Activated CD8-positive, alpha-beta T cell treated with anti-CD3 and anti-CD28 coated beads for 36 hours (primary cell): ENCODE data around the gene IMPG1. TPM values are rescaled to one million over a fixed set of nuclear protein-coding genes. Genes with fewer than 3 reads are reported as not detected.

Experiments
- ATAC-seq: fragments of 200-7000 bp; cut with Tn5 transposase; one replicate; pipeline ENCODE4 v1.10.0; 2021; ENCODE audit warnings: mild to moderate bottlenecking, moderate library complexity
- CTCF ChIA-PET: fragments of 350-600 bp; sonication (Branson Sonifier 250); formaldehyde crosslinking; loops from one replicate; lab custom pipeline; 2021; ENCODE audit warnings: antibody characterized with exemption; lab: Charles Lee
- POLR2A ChIA-PET: fragments of 350-600 bp; sonication (Branson Sonifier 250); formaldehyde crosslinking; loops from one replicate; lab custom pipeline; 2021; ENCODE audit warnings: antibody characterized with exemption; lab: Charles Lee
- DNase-seq: peaks from one replicate; pipeline ENCODE4 v3.0.0-alpha.2; 2020
- H3K27ac Mint-ChIP-seq: one replicate; pipeline ENCODE4 v1.8.0; 2021; ENCODE audit warnings: mild to moderate bottlenecking, mixed read lengths
- H3K27me3 Mint-ChIP-seq: one replicate; pipeline ENCODE4 v1.8.0; 2021; ENCODE audit warnings: mixed read lengths
- H3K36me3 Mint-ChIP-seq: one replicate; pipeline ENCODE4 v1.8.0; 2021; ENCODE audit warnings: low read depth, mixed read lengths
- H3K4me1 Mint-ChIP-seq: one replicate; pipeline ENCODE4 v1.8.0; 2021; ENCODE audit warnings: low read depth, mixed read lengths
- H3K4me3 Mint-ChIP-seq: one replicate; pipeline ENCODE4 v1.8.0; 2021; ENCODE audit warnings: mild to moderate bottlenecking, moderate library complexity, mixed read lengths
- H3K9me3 Mint-ChIP-seq: one replicate; pipeline ENCODE4 v1.8.0; 2021; ENCODE audit warnings: mixed read lengths
- intact Hi-C: fragments of 100-400 bp; cut with micrococcal nuclease; formaldehyde crosslinking; loops from one replicate; pipeline ENCODE4 v1.10.0; 2022
- total RNA-seq, 2 experiments: library from RNA; stranded (reverse); gene quantifications; one replicate each; pipeline ENCODE4 v1.2.3, GENCODE V29; 2021
- TF ChIP-seq, protein P1 (sequence below): fragments of 200-600 bp; IDR thresholded peaks from one replicate; pipeline ENCODE4 v1.8.0; 2022; ENCODE audit warnings: antibody characterized with exemption, mild to moderate bottlenecking

Gene IMPG1
- total RNA-seq, 2 experiments from 2014 or later, result not detected

DNA sequence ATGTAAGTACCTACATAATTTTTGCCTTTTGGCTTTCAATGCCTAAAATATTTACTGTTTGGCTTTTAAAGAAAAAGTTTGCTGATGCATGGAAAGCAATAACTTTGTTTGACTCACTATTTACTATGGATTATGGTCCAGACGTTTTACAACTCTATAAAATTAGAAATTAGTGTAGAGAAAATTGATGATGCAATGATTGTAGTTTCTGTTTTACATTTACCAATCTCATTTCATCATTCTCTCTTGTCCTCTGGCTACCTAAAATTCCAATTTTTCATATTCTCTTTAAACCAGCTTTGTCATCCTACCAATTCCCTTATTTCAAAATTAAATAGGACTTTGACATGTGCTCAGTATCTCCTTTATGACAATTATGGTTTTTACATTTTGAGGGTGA lies 131.0 kb downstream of the IMPG1 start:
- DNase-seq (no peak), ATAC-seq (no peak)
- no peaks in the 10 kb centered on the region for H3K36me3 Mint-ChIP-seq
- H3K27me3 Mint-ChIP-seq, result peaks cover 9% of the 10 kb centered on the region
- H3K4me1 Mint-ChIP-seq, result no peaks in the 10 kb centered on the region
- no peaks in the 10 kb centered on the region for H3K9me3 Mint-ChIP-seq
- POLR2A ChIA-PET, result no interaction called here
- intact Hi-C loops, result no loop called here
- H3K4me3 Mint-ChIP-seq, result no peak overlapping the region
- CTCF ChIA-PET, result no interaction called here
- TF ChIP-seq, protein P1, sequence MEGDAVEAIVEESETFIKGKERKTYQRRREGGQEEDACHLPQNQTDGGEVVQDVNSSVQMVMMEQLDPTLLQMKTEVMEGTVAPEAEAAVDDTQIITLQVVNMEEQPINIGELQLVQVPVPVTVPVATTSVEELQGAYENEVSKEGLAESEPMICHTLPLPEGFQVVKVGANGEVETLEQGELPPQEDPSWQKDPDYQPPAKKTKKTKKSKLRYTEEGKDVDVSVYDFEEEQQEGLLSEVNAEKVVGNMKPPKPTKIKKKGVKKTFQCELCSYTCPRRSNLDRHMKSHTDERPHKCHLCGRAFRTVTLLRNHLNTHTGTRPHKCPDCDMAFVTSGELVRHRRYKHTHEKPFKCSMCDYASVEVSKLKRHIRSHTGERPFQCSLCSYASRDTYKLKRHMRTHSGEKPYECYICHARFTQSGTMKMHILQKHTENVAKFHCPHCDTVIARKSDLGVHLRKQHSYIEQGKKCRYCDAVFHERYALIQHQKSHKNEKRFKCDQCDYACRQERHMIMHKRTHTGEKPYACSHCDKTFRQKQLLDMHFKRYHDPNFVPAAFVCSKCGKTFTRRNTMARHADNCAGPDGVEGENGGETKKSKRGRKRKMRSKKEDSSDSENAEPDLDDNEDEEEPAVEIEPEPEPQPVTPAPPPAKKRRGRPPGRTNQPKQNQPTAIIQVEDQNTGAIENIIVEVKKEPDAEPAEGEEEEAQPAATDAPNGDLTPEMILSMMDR, result no peak
- no peak overlapping the region for H3K27ac Mint-ChIP-seq

DNA sequence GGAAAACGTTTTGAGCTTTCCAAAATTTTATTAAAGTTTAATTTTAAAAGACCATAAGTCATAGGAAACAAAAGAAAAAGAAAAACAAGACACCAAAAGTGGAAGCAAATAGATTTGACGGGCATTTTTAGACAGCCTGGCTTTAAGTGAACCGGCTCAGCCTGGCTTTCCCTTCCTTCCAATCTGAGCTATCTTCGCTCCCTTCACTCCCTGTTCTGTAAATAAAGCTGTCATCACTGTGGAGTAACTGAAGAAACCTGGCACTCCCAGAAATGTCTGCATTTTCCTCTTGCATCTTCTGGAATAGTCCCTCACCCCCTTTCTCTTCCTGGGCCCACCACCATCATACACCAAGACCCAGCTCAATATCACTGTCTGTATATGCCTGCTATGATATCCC lies 131.9 kb downstream of the IMPG1 start:
- Mint-ChIP-seq H3K9me3 (no peaks in the 10 kb centered on the region), H3K27me3 (peaks cover 16% of the 10 kb centered on the region), H3K4me3 (no peak overlapping the region), H3K36me3 (no peaks in the 10 kb centered on the region), H3K4me1 (no peaks in the 10 kb centered on the region), H3K27ac (no peak overlapping the region)
- CTCF ChIA-PET, result interaction anchor here (1.2 kb wide), 1 partner anchor 47 kb away, joined by 3 read pairs; no protein-coding TSS in a partner anchor
- DNase-seq (no peak), ATAC-seq (no peak)
- TF ChIP-seq, protein P1, result no peak
- intact Hi-C loops, result no loop called here
- POLR2A ChIA-PET, result no interaction called here

DNA sequence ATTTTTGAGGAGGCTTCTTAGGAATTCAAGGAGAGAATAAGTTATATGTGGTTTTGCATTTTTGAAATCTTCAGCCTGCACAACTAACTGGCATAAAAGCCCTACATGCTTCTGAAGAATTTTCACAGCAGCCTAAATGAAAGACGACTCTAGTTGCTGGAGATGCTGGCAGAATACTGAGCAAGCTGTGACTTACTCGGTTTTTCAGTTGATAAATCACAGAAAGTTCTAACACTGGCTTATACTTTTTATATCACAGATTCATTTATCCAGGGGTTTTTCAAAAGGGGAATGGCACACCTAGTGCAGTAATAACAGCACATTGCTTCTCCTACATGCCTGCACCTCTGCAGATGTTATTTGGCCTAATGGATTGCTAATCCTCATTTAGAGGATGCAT lies 134.6 kb downstream of the IMPG1 start:
- CTCF ChIA-PET, result interaction anchor here (2.1 kb wide), 1 partner anchor 45 kb away, joined by 6 read pairs; no protein-coding TSS in a partner anchor
- POLR2A ChIA-PET, result no interaction called here

DNA sequence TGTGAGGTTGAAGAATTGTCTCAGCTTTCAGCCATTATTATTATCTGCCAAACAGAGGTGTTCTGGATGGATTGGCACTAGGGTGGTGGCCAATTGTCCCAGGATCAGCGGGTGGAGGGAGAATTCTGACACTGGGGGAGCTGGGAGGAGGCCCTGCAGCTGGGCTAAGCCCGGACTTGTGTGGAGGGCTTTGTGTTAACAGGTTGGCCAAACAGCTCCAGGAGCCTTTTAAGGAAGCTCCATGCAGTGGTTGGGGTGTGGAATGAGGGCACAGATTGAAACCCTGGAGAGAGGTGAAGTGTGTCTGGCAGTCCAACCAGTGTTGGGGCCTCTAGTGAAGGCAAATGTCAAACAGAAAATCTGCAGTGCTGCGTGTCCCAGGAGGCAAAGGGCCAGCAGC lies 135.8 kb downstream of the IMPG1 start:
- intact Hi-C loops, result no loop called here
- Mint-ChIP-seq H3K4me1 (peaks cover 7% of the 10 kb centered on the region), H3K27ac (no peak overlapping the region), H3K4me3 (no peak overlapping the region), H3K27me3 (peaks cover 31% of the 10 kb centered on the region), H3K9me3 (no peaks in the 10 kb centered on the region), H3K36me3 (no peaks in the 10 kb centered on the region)
- TF ChIP-seq, protein P1, result no peak
- ChIA-PET POLR2A (no interaction called here), CTCF (interaction anchor here (2.1 kb wide), 1 partner anchor 44 kb away, joined by 6 read pairs; no protein-coding TSS in a partner anchor)
- ATAC-seq, result no peak
- DNase-seq, result no peak

More for the DNA sequence above, 134.6 kb downstream of the IMPG1 start:
- no peaks in the 10 kb centered on the region for H3K36me3 Mint-ChIP-seq
- peaks cover 31% of the 10 kb centered on the region for H3K27me3 Mint-ChIP-seq
- ATAC-seq, result no peak
- H3K27ac Mint-ChIP-seq, result no peak overlapping the region
- no peaks in the 10 kb centered on the region for H3K9me3 Mint-ChIP-seq
- peaks cover 7% of the 10 kb centered on the region for H3K4me1 Mint-ChIP-seq
- intact Hi-C loops, result no loop called here
- no peak for DNase-seq
- TF ChIP-seq, protein P1, result no peak
- H3K4me3 Mint-ChIP-seq, result no peak overlapping the region

DNA sequence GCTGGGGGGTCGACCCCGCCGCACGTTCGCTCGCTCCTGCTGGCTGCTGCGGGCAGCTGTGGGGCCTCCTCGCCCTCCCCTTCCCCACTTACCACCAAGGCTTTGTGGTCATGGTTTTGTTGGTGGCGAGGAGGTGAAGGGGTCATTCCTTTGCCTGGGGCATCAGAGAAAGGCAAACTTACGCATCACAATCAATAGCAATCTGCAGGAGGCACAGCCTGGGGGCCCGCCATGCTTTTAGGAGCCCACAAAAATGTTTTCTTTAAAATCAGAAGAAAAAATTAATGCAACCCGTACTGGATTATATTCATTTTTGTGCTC lies 137.0 kb downstream of the IMPG1 start:
- Mint-ChIP-seq H3K4me3 (no peak overlapping the region), H3K27me3 (peaks cover 31% of the 10 kb centered on the region), H3K27ac (no peak overlapping the region), H3K36me3 (no peaks in the 10 kb centered on the region), H3K9me3 (no peaks in the 10 kb centered on the region), H3K4me1 (peaks cover 7% of the 10 kb centered on the region)
- CTCF ChIA-PET, result interaction anchor here (0.7 to 3.3 kb wide), 11 partner anchors 10 to 747 kb away, joined by 3 to 21 read pairs (median 4); no protein-coding TSS in a partner anchor
- intact Hi-C loops, result no loop called here
- POLR2A ChIA-PET, result no interaction called here
- TF ChIP-seq, protein P1, result no peak
- DNase-seq (no peak), ATAC-seq (no peak)
